Transverse colon (tissue), 4 donors: ENCODE measurements around the gene PIEZO2.

Experiments used
- EP300 ChIP-seq: sonication (generic); formaldehyde crosslinking; IDR thresholded peaks from one replicate; pipeline ENCODE4 v1.6.1; 2017; ENCODE audit warnings: antibody characterized with exemption, low read depth
- POLR2A ChIP-seq: fragments of 450-650 bp; IDR thresholded peaks from one replicate; pipeline ENCODE4 v1.6.1; 2016; ENCODE audit warnings: antibody characterized with exemption, mild to moderate bottlenecking, moderate library complexity
- POLR2AphosphoS5 ChIP-seq, 3 donors: sonication (generic); formaldehyde crosslinking; IDR thresholded peaks; one replicate each; pipeline ENCODE4 v1.6.1; 2016; ENCODE audit warnings: antibody characterized with exemption in 3 of 3
- TF ChIP-seq, protein P1 (sequence below), 5 experiments: fragments of 200-600 bp in 3 of 5; fragments of 450-650 bp in 2 of 5; sonication (generic) in 3 of 5; IDR thresholded peaks; 1 replicate in 2 of 5; 2 replicates in 3 of 5; pipeline ENCODE4 v1.5.1; 2016 to 2017; ENCODE audit warnings: antibody characterized with exemption in 5 of 5, inconsistent platforms in 3 of 5, mild to moderate bottlenecking in 2 of 5, moderate library complexity in 1 of 5

DNA sequence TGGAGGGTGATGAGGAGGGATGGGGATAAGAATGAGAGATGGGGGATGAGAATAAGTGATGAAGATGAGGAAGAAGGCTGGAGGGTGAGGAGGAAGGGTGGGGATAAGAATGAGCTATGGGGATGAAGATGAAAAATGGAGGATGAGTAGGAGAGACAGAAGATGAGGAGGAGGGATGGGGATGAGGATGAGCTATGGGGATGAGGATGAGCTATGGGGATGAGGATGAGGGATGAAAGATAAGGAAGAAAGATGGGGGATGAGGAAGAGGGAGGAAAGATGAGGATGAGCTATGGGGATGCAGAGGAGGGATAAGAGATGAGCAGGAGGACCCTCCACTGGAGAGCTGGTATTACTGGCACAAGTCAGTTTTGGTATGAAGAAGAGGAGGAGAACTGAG, 392.0 kb downstream of the PIEZO2 start:
- TF ChIP-seq, protein P1, sequence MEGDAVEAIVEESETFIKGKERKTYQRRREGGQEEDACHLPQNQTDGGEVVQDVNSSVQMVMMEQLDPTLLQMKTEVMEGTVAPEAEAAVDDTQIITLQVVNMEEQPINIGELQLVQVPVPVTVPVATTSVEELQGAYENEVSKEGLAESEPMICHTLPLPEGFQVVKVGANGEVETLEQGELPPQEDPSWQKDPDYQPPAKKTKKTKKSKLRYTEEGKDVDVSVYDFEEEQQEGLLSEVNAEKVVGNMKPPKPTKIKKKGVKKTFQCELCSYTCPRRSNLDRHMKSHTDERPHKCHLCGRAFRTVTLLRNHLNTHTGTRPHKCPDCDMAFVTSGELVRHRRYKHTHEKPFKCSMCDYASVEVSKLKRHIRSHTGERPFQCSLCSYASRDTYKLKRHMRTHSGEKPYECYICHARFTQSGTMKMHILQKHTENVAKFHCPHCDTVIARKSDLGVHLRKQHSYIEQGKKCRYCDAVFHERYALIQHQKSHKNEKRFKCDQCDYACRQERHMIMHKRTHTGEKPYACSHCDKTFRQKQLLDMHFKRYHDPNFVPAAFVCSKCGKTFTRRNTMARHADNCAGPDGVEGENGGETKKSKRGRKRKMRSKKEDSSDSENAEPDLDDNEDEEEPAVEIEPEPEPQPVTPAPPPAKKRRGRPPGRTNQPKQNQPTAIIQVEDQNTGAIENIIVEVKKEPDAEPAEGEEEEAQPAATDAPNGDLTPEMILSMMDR (IDR thresholded peaks at IDR 0.05) = no peak
- TF ChIP-seq POLR2A = no peak
- TF ChIP-seq EP300 = no peak
- no peak for TF ChIP-seq POLR2AphosphoS5 (IDR thresholded peaks at IDR 0.05)
